ENCODE data around the gene RPIA.

RPIA gene

DNA sequence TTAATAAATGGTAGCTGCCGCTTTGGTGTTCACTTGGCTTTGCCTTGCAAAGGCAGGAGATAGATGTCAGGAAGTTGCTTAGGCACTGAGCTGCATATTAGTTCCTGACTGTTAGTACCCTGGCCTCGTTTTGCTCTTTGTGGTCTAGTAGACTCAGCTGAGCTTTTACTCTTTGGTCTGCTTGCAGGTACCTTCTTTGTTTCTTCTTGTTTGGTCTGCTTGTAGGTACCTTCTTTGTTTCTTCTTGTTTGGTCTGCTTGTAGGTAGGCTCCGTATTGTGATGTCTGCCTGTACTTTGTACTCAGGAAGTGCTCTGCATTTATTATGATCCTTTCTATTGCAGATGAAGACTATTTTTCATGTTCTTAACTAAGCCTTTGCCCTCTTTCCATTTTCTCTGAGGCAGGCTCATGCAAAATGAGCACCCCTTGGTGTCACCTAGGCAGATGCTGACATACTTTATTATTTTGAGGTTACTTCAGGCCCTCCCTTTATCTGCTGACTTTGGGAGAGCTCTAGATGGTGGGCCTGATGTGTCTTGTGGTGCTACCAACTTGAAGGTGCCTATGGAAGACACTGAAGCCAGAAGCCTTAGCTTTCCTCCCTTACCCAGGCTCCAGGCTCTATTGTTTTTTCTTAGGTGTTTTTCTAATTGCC lies 6.0 kb downstream of the RPIA start:
- no peak overlapping the region for H3K27ac ChIP-seq
- no peak overlapping the region for H3K4me3 ChIP-seq (ENCODE audit: low read depth, low read length)
- DNase-seq = no peak
- peaks cover 5% of the 10 kb centered on the region for H3K36me3 ChIP-seq (replicated peaks)
- TF ChIP-seq, protein P1, sequence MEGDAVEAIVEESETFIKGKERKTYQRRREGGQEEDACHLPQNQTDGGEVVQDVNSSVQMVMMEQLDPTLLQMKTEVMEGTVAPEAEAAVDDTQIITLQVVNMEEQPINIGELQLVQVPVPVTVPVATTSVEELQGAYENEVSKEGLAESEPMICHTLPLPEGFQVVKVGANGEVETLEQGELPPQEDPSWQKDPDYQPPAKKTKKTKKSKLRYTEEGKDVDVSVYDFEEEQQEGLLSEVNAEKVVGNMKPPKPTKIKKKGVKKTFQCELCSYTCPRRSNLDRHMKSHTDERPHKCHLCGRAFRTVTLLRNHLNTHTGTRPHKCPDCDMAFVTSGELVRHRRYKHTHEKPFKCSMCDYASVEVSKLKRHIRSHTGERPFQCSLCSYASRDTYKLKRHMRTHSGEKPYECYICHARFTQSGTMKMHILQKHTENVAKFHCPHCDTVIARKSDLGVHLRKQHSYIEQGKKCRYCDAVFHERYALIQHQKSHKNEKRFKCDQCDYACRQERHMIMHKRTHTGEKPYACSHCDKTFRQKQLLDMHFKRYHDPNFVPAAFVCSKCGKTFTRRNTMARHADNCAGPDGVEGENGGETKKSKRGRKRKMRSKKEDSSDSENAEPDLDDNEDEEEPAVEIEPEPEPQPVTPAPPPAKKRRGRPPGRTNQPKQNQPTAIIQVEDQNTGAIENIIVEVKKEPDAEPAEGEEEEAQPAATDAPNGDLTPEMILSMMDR (IDR thresholded peaks at IDR 0.05; ENCODE audit: low read depth, low read length, missing control alignments) = no peak
- no peaks in the 10 kb centered on the region for H3K27me3 ChIP-seq (replicated peaks)
- in situ Hi-C loops (cut with HindIII; ENCODE audit: low pct_ligation_motif_present, low sequenced_read_pairs) = no loop called here

DNA sequence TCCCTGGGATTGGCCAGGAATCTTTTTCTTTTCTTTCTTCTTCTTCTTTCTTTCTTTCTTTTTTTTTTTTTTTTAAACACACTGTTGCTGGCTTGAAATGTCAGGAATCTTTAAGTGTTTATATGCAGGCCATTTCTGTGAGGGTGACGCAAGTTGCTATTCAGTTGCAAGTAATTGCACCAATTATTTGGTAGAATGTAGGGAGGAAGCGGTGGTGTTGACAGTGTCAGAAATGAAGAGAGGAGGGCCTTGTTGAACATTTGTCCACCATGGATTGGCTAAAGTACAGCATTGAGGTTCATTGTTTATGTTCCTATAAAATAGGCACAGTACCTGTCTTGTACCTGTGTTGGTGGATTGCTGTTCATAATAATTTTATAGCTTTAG lies 6.5 kb downstream of the RPIA start:
- TF ChIP-seq, protein P1 (IDR thresholded peaks at IDR 0.05; ENCODE audit: low read depth, low read length, missing control alignments) = no peak
- Histone ChIP-seq H3K27ac (no peak overlapping the region), H3K27me3 (replicated peaks) (no peaks in the 10 kb centered on the region), H3K4me3 (ENCODE audit: low read depth, low read length) (no peak overlapping the region), H3K36me3 (replicated peaks) (peaks cover 5% of the 10 kb centered on the region)
- DNase-seq = no peak
- in situ Hi-C loops (cut with HindIII; ENCODE audit: low pct_ligation_motif_present, low sequenced_read_pairs) = no loop called here

DNA sequence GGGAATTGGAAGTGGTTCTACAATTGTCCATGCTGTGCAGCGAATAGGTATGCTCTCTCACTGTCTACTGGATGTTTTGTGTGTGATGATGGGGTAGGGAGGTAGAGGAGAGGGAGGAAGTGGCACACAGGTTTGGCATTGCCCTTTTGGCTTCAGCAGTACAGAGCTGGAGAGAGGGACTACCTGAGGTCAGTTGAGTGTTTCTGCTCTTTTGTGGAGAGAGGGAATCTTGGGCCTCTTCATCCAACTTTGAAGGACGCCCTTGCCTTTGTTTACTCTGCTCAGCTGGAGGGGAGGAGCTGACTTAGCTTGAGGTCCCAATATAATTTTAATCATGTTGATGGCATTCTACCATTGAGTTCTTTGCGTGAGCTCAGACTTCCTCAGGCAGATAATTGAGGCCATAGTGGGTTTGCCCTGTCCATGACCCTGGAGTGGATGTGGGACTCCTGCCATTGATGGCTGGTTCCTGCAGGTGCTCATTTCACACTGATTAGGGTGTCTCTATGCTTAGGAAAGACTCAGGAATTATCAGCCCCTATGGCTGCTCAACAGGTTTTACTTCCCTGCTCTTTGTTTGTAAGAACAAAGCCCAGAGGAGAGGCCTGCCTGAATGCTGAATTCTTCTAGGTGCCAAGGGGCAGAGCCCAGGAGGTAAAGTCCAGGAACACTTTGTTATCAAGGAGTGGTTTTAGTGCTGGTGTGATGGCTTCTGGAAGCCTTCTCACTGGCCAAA lies 7.2 kb downstream of the RPIA start:
- no peaks in the 10 kb centered on the region for H3K27me3 ChIP-seq (replicated peaks)
- H3K4me3 ChIP-seq (ENCODE audit: low read depth, low read length) = no peak overlapping the region
- TF ChIP-seq, protein P1 (IDR thresholded peaks at IDR 0.05; ENCODE audit: low read depth, low read length, missing control alignments) = no peak
- peaks cover 5% of the 10 kb centered on the region for H3K36me3 ChIP-seq (replicated peaks)
- DNase-seq = no peak
- no peak overlapping the region for H3K27ac ChIP-seq
- in situ Hi-C loops (cut with HindIII; ENCODE audit: low pct_ligation_motif_present, low sequenced_read_pairs) = no loop called here

DNA sequence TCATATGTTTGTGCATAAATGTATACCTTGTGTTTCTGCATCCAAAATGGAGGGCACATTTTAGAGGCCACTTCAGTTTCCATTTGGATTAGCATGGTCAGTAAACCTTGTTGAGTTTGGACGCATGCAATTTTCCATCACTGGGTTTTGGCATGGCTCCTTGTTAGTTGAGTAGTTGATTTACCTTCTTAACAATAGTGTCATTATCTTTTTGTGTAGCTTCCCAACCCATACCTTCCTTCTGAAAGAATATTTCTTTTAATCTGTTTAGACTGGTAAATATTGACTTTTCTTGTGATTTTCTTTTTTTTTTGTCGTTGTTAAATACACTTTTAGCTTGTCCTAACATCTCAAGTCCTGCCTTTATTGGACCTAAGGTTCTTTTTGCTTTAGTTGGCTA lies 15.5 kb downstream of the RPIA start:
- in situ Hi-C loops (cut with HindIII; ENCODE audit: low pct_ligation_motif_present, low sequenced_read_pairs) = no loop called here
- Histone ChIP-seq H3K27ac (no peak overlapping the region), H3K36me3 (replicated peaks) (peaks cover 2% of the 10 kb centered on the region), H3K27me3 (replicated peaks) (no peaks in the 10 kb centered on the region), H3K4me3 (ENCODE audit: low read depth, low read length) (no peak overlapping the region)
- TF ChIP-seq, protein P1 (IDR thresholded peaks at IDR 0.05; ENCODE audit: low read depth, low read length, missing control alignments) = no peak
- DNase-seq = no peak

DNA sequence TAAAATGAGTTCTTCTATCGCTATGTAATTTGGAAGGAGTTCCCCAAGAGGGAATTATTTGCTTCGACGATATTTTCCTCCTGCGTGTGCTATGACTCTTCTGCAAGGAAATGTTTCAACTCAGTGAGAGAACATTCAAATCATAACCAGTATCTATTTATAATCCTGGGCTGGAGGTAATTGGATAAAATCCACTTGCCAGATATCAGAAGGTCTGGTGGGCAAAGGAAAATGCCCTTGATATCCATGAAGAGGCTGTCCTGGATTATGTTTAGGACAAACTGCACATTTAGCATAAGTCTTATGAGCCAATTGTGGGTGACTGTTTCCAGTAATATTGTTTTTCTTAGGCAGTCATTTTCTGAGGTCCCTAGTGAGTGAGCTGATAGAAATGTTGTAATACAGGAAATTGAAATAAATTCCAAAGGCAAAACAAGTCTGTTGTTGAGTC lies 17.7 kb downstream of the RPIA start:
- in situ Hi-C loops (cut with HindIII; ENCODE audit: low pct_ligation_motif_present, low sequenced_read_pairs) = no loop called here
- Histone ChIP-seq H3K27me3 (replicated peaks) (no peaks in the 10 kb centered on the region), H3K4me3 (ENCODE audit: low read depth, low read length) (no peak overlapping the region), H3K36me3 (replicated peaks) (no peaks in the 10 kb centered on the region), H3K27ac (no peak overlapping the region)
- TF ChIP-seq, protein P1 (IDR thresholded peaks at IDR 0.05; ENCODE audit: low read depth, low read length, missing control alignments) = no peak
- peak; percentile 6 for DNase-seq

Data from brain microvascular endothelial cell (primary cell).